ENCODE data around the gene KIDINS220.

GRCh38 chr2:8833853-8834252 lies 3.6 kb downstream of the KIDINS220 start:
- no peak for TF ChIP-seq CTCF (IDR thresholded peaks at IDR 0.05; ENCODE audit: insufficient read depth, low read depth, low read length)
- no peak for TF ChIP-seq EZH2 (IDR thresholded peaks at IDR 0.05; ENCODE audit: insufficient read depth, low read length)
